Mesothelial cell of epicardium (in vitro differentiated cells): Measurements from ENCODE around the gene HNRNPU. TPM values are rescaled to one million over a fixed set of nuclear protein-coding genes. Genes with fewer than 3 reads are reported as not detected.

ENCODE experiments used
- DNase-seq, 2 experiments: peaks; one replicate each; pipeline ENCODE4 v3.0.0; 2021; ENCODE audit warnings: low spot score in 2 of 2; ENCODE audit not compliant: unreplicated experiment in 2 of 2
- H3K27ac Mint-ChIP-seq: 2 replicates; pipeline ENCODE4 v1.8.0; 2021; ENCODE audit warnings: mixed read lengths
- H3K27me3 Mint-ChIP-seq: 2 replicates; pipeline ENCODE4 v1.8.0; 2021; ENCODE audit warnings: low read depth, mixed read lengths
- H3K36me3 Mint-ChIP-seq: 2 replicates; pipeline ENCODE4 v1.8.0; 2021; ENCODE audit warnings: mixed read lengths
- H3K4me1 Mint-ChIP-seq: 2 replicates; pipeline ENCODE4 v1.8.0; 2021; ENCODE audit warnings: mixed read lengths
- H3K4me3 Mint-ChIP-seq: 2 replicates; pipeline ENCODE4 v1.8.0; 2021; ENCODE audit warnings: mild to moderate bottlenecking, moderate library complexity, mixed read lengths
- H3K9me3 Mint-ChIP-seq: 2 replicates; pipeline ENCODE4 v1.8.0; 2021; ENCODE audit warnings: mixed read lengths
- CTCF ChIP-seq: fragments of 200-600 bp; sonication (generic); IDR thresholded peaks from one replicate; pipeline ENCODE4 v1.5.0; 2021; ENCODE audit warnings: antibody characterized with exemption; ENCODE audit not compliant: unreplicated experiment
- total RNA-seq: library from RNA; stranded (reverse); gene quantifications from 3 replicates; pipeline ENCODE4 v1.2.1, GENCODE V29; 2021

Gene HNRNPU
- total RNA-seq, 1 donor from 2014 or later = 424 TPM

- Mint-ChIP-seq H3K9me3 (no peaks in the 10 kb centered on the region), H3K27ac (no peak overlapping the region), H3K36me3 (no peaks in the 10 kb centered on the region), H3K4me3 (no peak overlapping the region), H3K4me1 (no peaks in the 10 kb centered on the region), H3K27me3 (no peaks in the 10 kb centered on the region)
- no peak for DNase-seq
- no peak for TF ChIP-seq CTCF
Observed at GRCh38 chr1:244802556-244803239, 61.6 kb downstream of the HNRNPU start.

GRCh38 chr1:244802041-244802440, 62.3 kb downstream of the HNRNPU start:
- Mint-ChIP-seq H3K4me1 (no peaks in the 10 kb centered on the region), H3K4me3 (no peak overlapping the region), H3K9me3 (no peaks in the 10 kb centered on the region), H3K27ac (no peak overlapping the region), H3K36me3 (no peaks in the 10 kb centered on the region), H3K27me3 (no peaks in the 10 kb centered on the region)
- no peak for DNase-seq
- TF ChIP-seq CTCF = no peak

- no peaks in the 10 kb centered on the region for H3K27me3 Mint-ChIP-seq
- TF ChIP-seq CTCF = peak; percentile 66
- no peaks in the 10 kb centered on the region for H3K36me3 Mint-ChIP-seq
- DNase-seq = no peak
- H3K4me3 Mint-ChIP-seq = no peak overlapping the region
- no peaks in the 10 kb centered on the region for H3K4me1 Mint-ChIP-seq
- no peaks in the 10 kb centered on the region for H3K9me3 Mint-ChIP-seq
- H3K27ac Mint-ChIP-seq = no peak overlapping the region
Observed at GRCh38 chr1:244801246-244801645, 63.1 kb downstream of the HNRNPU start.

GRCh38 chr1:244800821-244801220, 63.5 kb downstream of the HNRNPU start:
- Mint-ChIP-seq H3K27ac (no peak overlapping the region), H3K4me3 (no peak overlapping the region), H3K36me3 (no peaks in the 10 kb centered on the region), H3K9me3 (no peaks in the 10 kb centered on the region), H3K4me1 (no peaks in the 10 kb centered on the region), H3K27me3 (no peaks in the 10 kb centered on the region)
- DNase-seq = no peak
- no peak for TF ChIP-seq CTCF

Other genes starting within 250 kb of the HNRNPU start
- 30.7 to 32.0 TPM (median 31.1 TPM) in 3 replicates for gene DESI2, start 211.4 kb downstream of the HNRNPU start, total RNA-seq
- gene COX20, start 28.9 kb downstream of the HNRNPU start, total RNA-seq = 27.7 to 31.9 TPM (median 29.3 TPM) in 3 replicates